Astrocyte of the spinal cord (primary cell): ENCODE data around the gene RPS15.
A peak's percentile ranks its signal among the peaks of the same experiment; 100 is the strongest.

ENCODE experiments used
- DNase-seq: peaks from one replicate; pipeline ENCODE4 v3.0.0; 2011; ENCODE audit warnings: low read depth, low spot score
- H3K4me3 ChIP-seq: 2 replicates; pipeline ENCODE4 v1.5.1; 2011; ENCODE audit warnings: low read depth, mild to moderate bottlenecking, low read length, moderate library complexity
- CTCF ChIP-seq: IDR thresholded peaks from 2 replicates; pipeline ENCODE4 v1.5.1; 2012; ENCODE audit warnings: low read depth, mild to moderate bottlenecking, low read length, inconsistent platforms
- in situ Hi-C: cut with HindIII; loops from 2 replicates; pipeline ENCODE4 v1.10.0; 2017; ENCODE audit warnings: low sequenced_read_pairs

Gene RPS15

GRCh38 chr19:1410136-1410786, 27.9 kb upstream of the RPS15 start:
- in situ Hi-C loops, result no loop called here
- peak; percentile 61 for DNase-seq
- H3K4me3 ChIP-seq, result no peak overlapping the region
- no peak for TF ChIP-seq CTCF

GRCh38 chr19:1410789-1411188, 27.4 kb upstream of the RPS15 start:
- in situ Hi-C loops, result no loop called here
- no peak for DNase-seq
- no peak overlapping the region for H3K4me3 ChIP-seq
- no peak for TF ChIP-seq CTCF

- in situ Hi-C loops, result no loop called here
- no peak overlapping the region for H3K4me3 ChIP-seq
- no peak for TF ChIP-seq CTCF
- peak; percentile 45 for DNase-seq
Observed at GRCh38 chr19:1411255-1412191, 26.7 kb upstream of the RPS15 start.

- no peak overlapping the region for H3K4me3 ChIP-seq
- TF ChIP-seq CTCF, result no peak
- in situ Hi-C loops, result no loop called here
- DNase-seq, result no peak
Observed at GRCh38 chr19:1412323-1412923, 25.8 kb upstream of the RPS15 start.

GRCh38 chr19:1412995-1413800, 25.0 kb upstream of the RPS15 start:
- in situ Hi-C loops, result no loop called here
- TF ChIP-seq CTCF, result no peak
- no peak overlapping the region for H3K4me3 ChIP-seq
- no peak for DNase-seq
